Left ventricle myocardium inferior (tissue), 1 donor: Measurements from ENCODE around the gene TRIM17. TPM values are rescaled to one million over a fixed set of nuclear protein-coding genes. Genes with fewer than 3 reads are reported as not detected.

Source experiments
- DNase-seq: peaks from one replicate; pipeline ENCODE4 v3.0.0-alpha.2; 2020
- H3K27ac ChIP-seq: fragments of 200-600 bp; replicated peaks from 2 replicates; pipeline ENCODE4 v1.8.0; 2021
- H3K27me3 ChIP-seq: fragments of 200-600 bp; 2 replicates; pipeline ENCODE4 v1.8.0; 2021; ENCODE audit warnings: low read depth
- H3K36me3 ChIP-seq: fragments of 200-600 bp; 2 replicates; pipeline ENCODE4 v1.8.0; 2021
- H3K4me1 ChIP-seq: fragments of 200-600 bp; 2 replicates; pipeline ENCODE4 v1.8.0; 2021
- H3K4me3 ChIP-seq: fragments of 200-600 bp; 2 replicates; pipeline ENCODE4 v1.8.0; 2021; ENCODE audit warnings: mild to moderate bottlenecking, moderate library complexity
- H3K9me3 ChIP-seq: fragments of 200-600 bp; replicated peaks from 2 replicates; pipeline ENCODE4 v1.8.0; 2021
- CTCF ChIP-seq: fragments of 200-600 bp; IDR thresholded peaks from 2 replicates; pipeline ENCODE4 v1.8.0; 2021; ENCODE audit warnings: antibody characterized with exemption, mild to moderate bottlenecking, borderline replicate concordance
- intact Hi-C: fragments of 100-400 bp; cut with micrococcal nuclease; formaldehyde crosslinking; loops from one replicate; pipeline ENCODE4 v1.11.0; 2022
- total RNA-seq: library from RNA; stranded (reverse); fragmentation: NEBNext Ultra II Directional; extraction: Animal tissue kit (Norgen Biotek cat#: 25700); gene quantifications from one replicate; pipeline ENCODE4 v1.2.1, GENCODE V29; 2021
- donor health status: DM: no; HTN: yes; CAD: no; lungs with severe emphysema.

Gene TRIM17
- total RNA-seq, 1 donor from 2014 or later = 0.36 TPM

- TF ChIP-seq CTCF = no peak
- Histone ChIP-seq H3K4me1 (peaks cover 36% of the 10 kb centered on the region), H3K4me3 (no peak overlapping the region), H3K27ac (peak overlapping the region; percentile 78), H3K9me3 (no peaks in the 10 kb centered on the region), H3K36me3 (peaks cover 7% of the 10 kb centered on the region), H3K27me3 (peaks cover 5% of the 10 kb centered on the region)
- DNase-seq = peak; percentile 37
- intact Hi-C loops = no loop called here
Observed at GRCh38 chr1:228361314-228362140, 55.1 kb downstream of the TRIM17 start.

- intact Hi-C loops = no loop called here
- H3K27ac ChIP-seq = peak overlapping the region; percentile 78
- no peaks in the 10 kb centered on the region for H3K27me3 ChIP-seq
- peak; percentile 32 for DNase-seq
- no peaks in the 10 kb centered on the region for H3K9me3 ChIP-seq
- no peak overlapping the region for H3K4me3 ChIP-seq
- peaks cover 7% of the 10 kb centered on the region for H3K36me3 ChIP-seq
- TF ChIP-seq CTCF = no peak
- peaks cover 29% of the 10 kb centered on the region for H3K4me1 ChIP-seq
Observed at GRCh38 chr1:228360533-228361313, 55.9 kb downstream of the TRIM17 start.

- no peak for TF ChIP-seq CTCF
- Histone ChIP-seq H3K9me3 (no peaks in the 10 kb centered on the region), H3K27ac (peak overlapping the region; percentile 78), H3K27me3 (no peaks in the 10 kb centered on the region), H3K4me1 (peaks cover 25% of the 10 kb centered on the region), H3K4me3 (no peak overlapping the region), H3K36me3 (peaks cover 8% of the 10 kb centered on the region)
- peak; percentile 21 for DNase-seq
- intact Hi-C loops = no loop called here
Observed at GRCh38 chr1:228359613-228360532, 56.8 kb downstream of the TRIM17 start.

- no peak for TF ChIP-seq CTCF
- peak overlapping the region; percentile 78 for H3K27ac ChIP-seq
- peaks cover 18% of the 10 kb centered on the region for H3K4me1 ChIP-seq
- no peak overlapping the region for H3K4me3 ChIP-seq
- no peak for DNase-seq
- peaks cover 10% of the 10 kb centered on the region for H3K36me3 ChIP-seq
- intact Hi-C loops = no loop called here
- no peaks in the 10 kb centered on the region for H3K27me3 ChIP-seq
- no peaks in the 10 kb centered on the region for H3K9me3 ChIP-seq
Observed at GRCh38 chr1:228358764-228359612, 57.7 kb downstream of the TRIM17 start.
